ENCODE data around the gene MAPK1IP1L.

DNA sequence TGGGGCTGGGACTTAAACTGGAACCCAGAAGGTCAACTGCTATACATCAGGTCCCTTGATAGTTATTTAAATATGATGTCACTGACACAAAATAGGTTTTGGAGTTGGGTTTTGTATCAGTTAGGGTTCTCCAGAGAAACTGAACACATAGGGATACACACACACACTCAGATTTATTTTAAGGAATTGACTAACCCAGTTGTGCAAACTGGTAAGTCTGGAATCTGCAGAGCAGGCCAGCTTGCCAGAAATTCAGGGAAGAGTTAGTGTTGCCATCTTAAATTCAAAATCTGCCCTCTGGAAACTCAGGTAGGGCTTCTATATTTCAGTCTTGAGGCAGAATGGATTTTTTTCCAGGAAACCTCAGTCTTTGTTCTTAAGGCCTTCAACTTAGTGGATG is 36.9 kb downstream of the MAPK1IP1L start:
- no peak for TF ChIP-seq EZH2 (IDR thresholded peaks at IDR 0.05)
- TF ChIP-seq, protein P1, sequence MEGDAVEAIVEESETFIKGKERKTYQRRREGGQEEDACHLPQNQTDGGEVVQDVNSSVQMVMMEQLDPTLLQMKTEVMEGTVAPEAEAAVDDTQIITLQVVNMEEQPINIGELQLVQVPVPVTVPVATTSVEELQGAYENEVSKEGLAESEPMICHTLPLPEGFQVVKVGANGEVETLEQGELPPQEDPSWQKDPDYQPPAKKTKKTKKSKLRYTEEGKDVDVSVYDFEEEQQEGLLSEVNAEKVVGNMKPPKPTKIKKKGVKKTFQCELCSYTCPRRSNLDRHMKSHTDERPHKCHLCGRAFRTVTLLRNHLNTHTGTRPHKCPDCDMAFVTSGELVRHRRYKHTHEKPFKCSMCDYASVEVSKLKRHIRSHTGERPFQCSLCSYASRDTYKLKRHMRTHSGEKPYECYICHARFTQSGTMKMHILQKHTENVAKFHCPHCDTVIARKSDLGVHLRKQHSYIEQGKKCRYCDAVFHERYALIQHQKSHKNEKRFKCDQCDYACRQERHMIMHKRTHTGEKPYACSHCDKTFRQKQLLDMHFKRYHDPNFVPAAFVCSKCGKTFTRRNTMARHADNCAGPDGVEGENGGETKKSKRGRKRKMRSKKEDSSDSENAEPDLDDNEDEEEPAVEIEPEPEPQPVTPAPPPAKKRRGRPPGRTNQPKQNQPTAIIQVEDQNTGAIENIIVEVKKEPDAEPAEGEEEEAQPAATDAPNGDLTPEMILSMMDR (IDR thresholded peaks at IDR 0.05), result no peak
